Glutamatergic neuron (in vitro differentiated cells): ENCODE measurements around the gene CELA2B. TPM values are rescaled to one million over a fixed set of nuclear protein-coding genes. Genes with fewer than 3 reads are reported as not detected.
"Not testable (repeated sequence)": the region's sequence is repeated elsewhere in the genome, so short reads cannot be mapped to it uniquely, and the experiment has no call there.

ENCODE experiments used
- DNase-seq: peaks from one replicate; pipeline ENCODE4 v3.0.0; 2022
- H3K27ac Mint-ChIP-seq: one replicate; pipeline ENCODE4 v1.8.0; 2020; ENCODE audit warnings: mild to moderate bottlenecking, mixed read lengths, inconsistent platforms; ENCODE audit not compliant: unreplicated experiment
- H3K27me3 Mint-ChIP-seq: one replicate; pipeline ENCODE4 v1.8.0; 2020; ENCODE audit warnings: mild to moderate bottlenecking, moderate library complexity, mixed read lengths, inconsistent platforms; ENCODE audit not compliant: unreplicated experiment
- H3K36me3 Mint-ChIP-seq: one replicate; pipeline ENCODE4 v1.8.0; 2020; ENCODE audit warnings: mild to moderate bottlenecking, mixed read lengths, inconsistent platforms; ENCODE audit not compliant: unreplicated experiment
- H3K4me1 Mint-ChIP-seq: one replicate; pipeline ENCODE4 v1.8.0; 2020; ENCODE audit warnings: mild to moderate bottlenecking, low read depth, mixed read lengths, inconsistent platforms; ENCODE audit not compliant: unreplicated experiment
- H3K4me3 Mint-ChIP-seq: one replicate; pipeline ENCODE4 v1.8.0; 2020; ENCODE audit warnings: mild to moderate bottlenecking, mixed read lengths, inconsistent platforms; ENCODE audit not compliant: unreplicated experiment
- H3K9me3 Mint-ChIP-seq: one replicate; pipeline ENCODE4 v1.8.0; 2020; ENCODE audit warnings: mild to moderate bottlenecking, moderate library complexity, mixed read lengths, inconsistent platforms; ENCODE audit not compliant: unreplicated experiment
- CTCF ChIP-seq: fragments of 200-600 bp; sonication (generic); IDR thresholded peaks from one replicate; pipeline ENCODE4 v1.5.0; 2021; ENCODE audit not compliant: partially characterized antibody, unreplicated experiment
- total RNA-seq: library from RNA; stranded (reverse); fragmentation: NEBNext Ultra II Directional; extraction: Animal tissue kit (Norgen Biotek cat#: 25700); gene quantifications from one replicate; pipeline ENCODE4 v1.2.1, GENCODE V29; 2021; ENCODE audit not compliant: unreplicated experiment

Gene CELA2B
- total RNA-seq, 1 donor from 2014 or later: not detected

DNA sequence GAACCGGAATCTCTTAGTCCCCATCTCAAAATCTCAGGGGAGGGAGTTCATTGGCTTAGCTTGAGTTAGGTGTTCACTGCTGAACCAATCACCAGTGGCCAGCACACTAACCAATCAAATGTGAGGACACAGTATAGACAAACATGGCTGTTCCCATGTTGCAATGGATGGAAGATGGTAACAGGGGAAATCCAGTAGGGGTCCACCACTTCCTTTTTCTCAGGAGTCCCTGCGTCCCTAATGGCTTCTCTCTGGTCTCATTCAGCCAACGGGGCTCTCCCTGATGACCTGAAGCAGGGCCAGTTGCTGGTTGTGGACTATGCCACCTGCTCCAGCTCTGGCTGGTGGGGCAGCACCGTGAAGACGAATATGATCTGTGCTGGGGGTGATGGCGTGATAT is 9.7 kb downstream of the CELA2B start:
- DNase-seq: no peak
- peaks cover 18% of the 10 kb centered on the region for H3K27me3 Mint-ChIP-seq
- H3K9me3 Mint-ChIP-seq: peaks cover 18% of the 10 kb centered on the region
- TF ChIP-seq CTCF: no peak
- no peak overlapping the region for H3K4me3 Mint-ChIP-seq
- H3K4me1 Mint-ChIP-seq: peaks cover 15% of the 10 kb centered on the region
- peaks cover 4% of the 10 kb centered on the region for H3K36me3 Mint-ChIP-seq
- H3K27ac Mint-ChIP-seq: no peak overlapping the region

DNA sequence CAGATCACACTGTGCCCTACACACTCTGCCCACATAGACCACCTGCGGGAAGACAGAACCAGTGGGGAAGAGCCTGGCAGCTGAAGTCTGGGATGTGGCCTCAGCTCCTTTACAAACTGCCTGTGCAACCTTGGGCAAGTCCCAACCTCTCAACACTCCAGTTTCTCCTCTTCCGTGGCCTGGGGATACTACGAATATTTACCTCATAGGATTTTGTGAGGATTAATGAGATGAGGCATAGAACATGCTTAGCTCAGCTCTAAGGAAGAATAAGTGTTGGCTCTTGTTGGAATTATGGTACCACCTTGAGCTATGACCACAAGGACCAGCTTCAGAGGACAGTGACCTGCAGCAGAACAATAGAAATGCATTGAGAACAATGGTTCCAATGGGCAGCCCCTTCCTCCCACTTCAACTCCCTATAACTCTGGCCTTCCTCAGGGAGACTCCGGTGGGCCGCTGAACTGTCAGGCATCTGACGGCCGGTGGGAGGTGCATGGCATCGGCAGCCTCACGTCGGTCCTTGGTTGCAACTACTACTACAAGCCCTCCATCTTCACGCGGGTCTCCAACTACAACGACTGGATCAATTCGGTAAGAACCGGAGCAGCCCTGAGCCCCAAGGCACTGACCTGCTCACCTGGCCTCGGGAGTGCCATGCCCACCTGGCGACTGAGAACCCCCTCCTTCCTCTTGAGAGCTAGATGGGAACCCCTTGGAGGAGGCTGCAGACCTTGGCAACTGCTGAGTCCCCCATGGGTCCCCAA is 11.1 kb downstream of the CELA2B start:
- H3K4me1 Mint-ChIP-seq: peaks cover 15% of the 10 kb centered on the region
- H3K27ac Mint-ChIP-seq, DNase-seq, H3K36me3 Mint-ChIP-seq, H3K4me3 Mint-ChIP-seq: not testable (repeated sequence)
- H3K9me3 Mint-ChIP-seq: peaks cover 18% of the 10 kb centered on the region
- H3K27me3 Mint-ChIP-seq: peaks cover 18% of the 10 kb centered on the region

- H3K4me3 Mint-ChIP-seq: no peak overlapping the region
- H3K4me1 Mint-ChIP-seq: peaks cover 15% of the 10 kb centered on the region
- peaks cover 18% of the 10 kb centered on the region for H3K9me3 Mint-ChIP-seq
- DNase-seq: no peak
- TF ChIP-seq CTCF: no peak
- peak overlapping the region; percentile 96 for H3K27ac Mint-ChIP-seq
- H3K36me3 Mint-ChIP-seq: peaks cover 4% of the 10 kb centered on the region
- peaks cover 18% of the 10 kb centered on the region for H3K27me3 Mint-ChIP-seq
These were observed 12.5 kb downstream of the CELA2B start for GRCh38 chr1:15488371-15488770.

DNA sequence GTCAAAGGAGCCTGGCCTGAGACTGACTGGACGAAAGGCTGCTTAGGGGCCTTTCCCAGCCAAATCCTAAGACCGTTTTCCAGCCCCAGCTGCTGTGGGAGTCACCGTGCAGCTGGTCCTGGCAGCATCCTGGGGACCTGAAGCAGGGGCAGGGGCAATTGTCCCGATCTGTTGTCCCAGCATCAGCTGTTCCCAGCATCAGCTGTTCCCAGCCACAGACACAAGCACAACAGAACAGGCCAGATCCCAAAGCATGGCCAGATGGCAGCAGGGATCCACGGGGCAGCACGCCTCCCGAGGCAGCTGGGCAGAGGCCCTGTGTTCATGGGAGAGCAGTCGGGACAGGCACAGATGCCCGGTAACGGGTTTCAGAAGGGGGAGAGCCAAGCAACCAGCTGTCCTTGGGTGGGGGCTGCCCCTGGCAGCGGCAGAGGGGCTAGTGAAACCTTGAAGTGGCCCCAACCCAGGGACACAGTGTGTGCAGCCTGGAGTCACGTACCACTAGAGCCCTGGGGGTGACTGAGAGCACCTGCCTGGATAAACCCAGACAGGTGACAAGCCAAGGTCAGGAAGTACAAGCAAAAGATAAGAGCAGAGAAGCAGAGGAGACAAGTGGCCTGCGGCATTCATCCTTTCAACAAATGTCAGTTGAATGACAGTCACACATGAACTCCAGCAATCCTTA is 13.3 kb downstream of the CELA2B start:
- peaks cover 15% of the 10 kb centered on the region for H3K4me1 Mint-ChIP-seq
- H3K9me3 Mint-ChIP-seq: peaks cover 18% of the 10 kb centered on the region
- no peak for TF ChIP-seq CTCF
- peak; percentile 85 for DNase-seq
- H3K27ac Mint-ChIP-seq: peak overlapping the region; percentile 96
- peak overlapping the region; percentile 65 for H3K4me3 Mint-ChIP-seq
- H3K36me3 Mint-ChIP-seq: peaks cover 4% of the 10 kb centered on the region
- peaks cover 16% of the 10 kb centered on the region for H3K27me3 Mint-ChIP-seq

DNA sequence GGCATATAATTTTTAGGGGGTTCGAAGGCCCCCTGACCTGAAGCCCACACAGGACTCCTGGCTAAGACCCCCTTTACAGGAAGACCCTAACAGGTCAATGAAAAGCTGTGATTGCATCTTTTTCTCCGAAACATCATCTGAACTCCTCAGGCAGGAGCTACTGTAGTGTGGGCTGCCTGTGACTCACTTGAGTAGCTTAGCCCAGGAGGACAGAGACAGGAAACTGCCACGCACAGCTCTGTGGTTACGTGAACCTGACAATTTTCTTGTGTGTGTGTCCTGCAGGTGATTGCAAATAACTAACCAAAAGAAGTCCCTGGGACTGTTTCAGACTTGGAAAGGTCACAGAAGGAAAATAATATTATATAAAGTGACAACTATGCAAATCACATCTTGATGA is 15.1 kb downstream of the CELA2B start:
- not testable (repeated sequence) for DNase-seq, H3K27ac Mint-ChIP-seq
- H3K9me3 Mint-ChIP-seq: peaks cover 18% of the 10 kb centered on the region

DNA sequence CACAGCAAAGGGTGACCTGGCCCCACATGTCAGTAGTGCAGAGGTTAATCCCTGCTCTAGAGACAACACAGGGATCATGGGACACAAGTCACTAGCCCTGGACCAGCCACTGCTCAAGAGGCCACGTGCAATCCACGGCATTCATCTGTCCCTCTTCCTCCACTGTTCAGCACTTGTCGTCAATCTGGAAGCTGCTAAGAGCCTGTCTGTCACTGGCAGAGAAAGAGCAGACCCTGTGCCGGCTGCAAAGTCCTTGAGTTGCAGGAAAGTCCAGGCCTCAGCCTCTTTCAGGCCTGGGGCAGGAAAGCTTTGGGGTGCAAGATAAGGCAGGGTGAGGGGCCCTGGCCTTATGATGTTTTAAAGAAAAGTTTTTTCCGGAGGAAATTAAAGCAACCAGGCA is 16.7 kb downstream of the CELA2B start:
- Mint-ChIP-seq H3K4me1 (peaks cover 12% of the 10 kb centered on the region), H3K4me3 (no peak overlapping the region), H3K9me3 (peaks cover 18% of the 10 kb centered on the region), H3K36me3 (peaks cover 5% of the 10 kb centered on the region), H3K27me3 (peaks cover 16% of the 10 kb centered on the region), H3K27ac (no peak overlapping the region)
- no peak for TF ChIP-seq CTCF
- DNase-seq: no peak

More for the DNA sequence above, 15.1 kb downstream of the CELA2B start:
- not testable (repeated sequence) for H3K36me3 Mint-ChIP-seq, H3K4me3 Mint-ChIP-seq
- H3K4me1 Mint-ChIP-seq: peaks cover 15% of the 10 kb centered on the region
- peaks cover 16% of the 10 kb centered on the region for H3K27me3 Mint-ChIP-seq
